ENCODE measurements around the gene RELB.
"Not testable (repeated sequence)": the region's sequence is repeated elsewhere in the genome, so short reads cannot be mapped to it uniquely, and the experiment has no call there.

Gene RELB

GRCh38 chr19:45001087-45001739 lies at the start of gene RELB:
Gene RELB, plus strand, starts transcription at chr19:45001464. Its CDS starts 116 bp downstream, at chr19:45001580.
- peak; percentile 96 for DNase-seq (ENCODE audit: low read depth)

- no peak for DNase-seq (ENCODE audit: low read depth)
These were observed 47.0 kb upstream of the RELB start for GRCh38 chr19:44954278-44954648.

GRCh38 chr19:44954649-44955504 lies 46.4 kb upstream of the RELB start, which contains the start of gene CLPTM1:
Gene CLPTM1, plus strand, starts transcription at chr19:44955380. Its CDS starts 16 bp downstream, at chr19:44955396.
- peak; percentile 93 for DNase-seq (ENCODE audit: low read depth)

- DNase-seq (ENCODE audit: low read depth) = no peak
These were observed 45.5 kb upstream of the RELB start for GRCh38 chr19:44955505-44956439.

- DNase-seq (ENCODE audit: low read depth) = no peak
These were observed 43.7 kb upstream of the RELB start for GRCh38 chr19:44957526-44957925.

- no peak for DNase-seq (ENCODE audit: low read depth)
These were observed 43.2 kb upstream of the RELB start for GRCh38 chr19:44958090-44958489.

- no peak for DNase-seq (ENCODE audit: low read depth)
These were observed 41.6 kb upstream of the RELB start for GRCh38 chr19:44959691-44960090.

- DNase-seq (ENCODE audit: low read depth) = no peak
These were observed 40.1 kb upstream of the RELB start for GRCh38 chr19:44960906-44961728.

- DNase-seq (ENCODE audit: low read depth) = no peak
These were observed 39.4 kb upstream of the RELB start for GRCh38 chr19:44961821-44962220.

GRCh38 chr19:44968118-44968517 lies 33.1 kb upstream of the RELB start:
- DNase-seq (ENCODE audit: low read depth) = no peak

- DNase-seq (ENCODE audit: low read depth) = no peak
These were observed 32.6 kb upstream of the RELB start for GRCh38 chr19:44968670-44969069.

GRCh38 chr19:44969437-44969836 lies 31.8 kb upstream of the RELB start:
- DNase-seq (ENCODE audit: low read depth) = no peak

- not testable (repeated sequence) for DNase-seq (ENCODE audit: low read depth)
These were observed 29.8 kb upstream of the RELB start for GRCh38 chr19:44971451-44971850.

GRCh38 chr19:44972802-44973201 lies 28.5 kb upstream of the RELB start:
- no peak for DNase-seq (ENCODE audit: low read depth)

GRCh38 chr19:44973982-44974735 lies 27.1 kb upstream of the RELB start:
- DNase-seq (ENCODE audit: low read depth) = no peak

GRCh38 chr19:44974857-44975256 lies 26.4 kb upstream of the RELB start:
- no peak for DNase-seq (ENCODE audit: low read depth)

GRCh38 chr19:44975444-44975843 lies 25.8 kb upstream of the RELB start:
- no peak for DNase-seq (ENCODE audit: low read depth)

GRCh38 chr19:44984005-44984404 lies 17.3 kb upstream of the RELB start:
- DNase-seq (ENCODE audit: low read depth) = no peak

- no peak for DNase-seq (ENCODE audit: low read depth)
These were observed 15.8 kb upstream of the RELB start for GRCh38 chr19:44985445-44985844.

- DNase-seq (ENCODE audit: low read depth) = no peak
These were observed 14.9 kb upstream of the RELB start for GRCh38 chr19:44986389-44986788.

All from stimulated activated CD4-positive, alpha-beta T cell treated with anti-CD3 and anti-CD28 coated beads, Interleukin-2, amount 100 ng/mL, for 4 hours (primary cell).